Sigmoid colon (tissue), 4 donors: ENCODE results near the gene GPD1L.

Source experiments
- CTCF ChIP-seq, 4 experiments: fragments of 450-650 bp in 3 of 4; fragments of 200-600 bp in 1 of 4; IDR thresholded peaks; one replicate each; pipeline ENCODE4 v1.5.1; 2016 to 2019; ENCODE audit warnings: antibody characterized with exemption in 4 of 4, mild to moderate bottlenecking in 3 of 4, moderate library complexity in 2 of 4
- POLR2A ChIP-seq, 2 donors: fragments of 450-650 bp; IDR thresholded peaks; one replicate each; pipeline ENCODE4 v1.6.1; 2016; ENCODE audit warnings: antibody characterized with exemption in 2 of 2, mild to moderate bottlenecking in 2 of 2, moderate library complexity in 2 of 2
- POLR2AphosphoS5 ChIP-seq, 4 donors: sonication (generic); formaldehyde crosslinking; IDR thresholded peaks; one replicate each; pipeline ENCODE4 v1.6.1; 2017; ENCODE audit warnings: antibody characterized with exemption in 4 of 4

GRCh38 chr3:32146746-32147211 is 40.4 kb downstream of the GPD1L start:
- TF ChIP-seq CTCF (IDR thresholded peaks at IDR 0.05) (no peak), POLR2A (IDR thresholded peaks at IDR 0.05) (no peak), POLR2AphosphoS5 (IDR thresholded peaks at IDR 0.05) (no peak)
